Activated CD8-positive, alpha-beta memory T cell treated with anti-CD3 and anti-CD28 coated beads, Interleukin-2, amount 10 ng/mL, durations not matched to agents 7 days and 5 days (primary cell): ENCODE measurements around the gene SLC7A11. TPM values are rescaled to one million over a fixed set of nuclear protein-coding genes. Genes with fewer than 3 reads are reported as not detected.
"Not testable (repeated sequence)": the region's sequence is repeated elsewhere in the genome, so short reads cannot be mapped to it uniquely, and the experiment has no call there.

Experiments
- ATAC-seq: fragments of 150-1000 bp; cut with Tn5 transposase; one replicate; pipeline ENCODE4 v1.10.0; 2021; ENCODE audit warnings: moderate library complexity
- CTCF ChIA-PET: fragments of 350-600 bp; sonication (Branson Sonifier 250); formaldehyde crosslinking; loops from one replicate; lab custom pipeline; 2021; ENCODE audit warnings: antibody characterized with exemption; lab: Charles Lee
- DNase-seq: peaks from one replicate; pipeline ENCODE4 v3.0.0-alpha.2; 2020
- H3K27ac Mint-ChIP-seq: one replicate; pipeline ENCODE4 v1.8.0; 2021; ENCODE audit warnings: mild to moderate bottlenecking, mixed read lengths
- H3K27me3 Mint-ChIP-seq: one replicate; pipeline ENCODE4 v1.8.0; 2021; ENCODE audit warnings: mixed read lengths
- H3K36me3 Mint-ChIP-seq: one replicate; pipeline ENCODE4 v1.8.0; 2021; ENCODE audit warnings: mild to moderate bottlenecking, mixed read lengths
- H3K4me1 Mint-ChIP-seq: one replicate; pipeline ENCODE4 v1.8.0; 2021; ENCODE audit warnings: mixed read lengths
- H3K4me3 Mint-ChIP-seq: one replicate; pipeline ENCODE4 v1.8.0; 2021; ENCODE audit warnings: mild to moderate bottlenecking, moderate library complexity, mixed read lengths
- H3K9me3 Mint-ChIP-seq: one replicate; pipeline ENCODE4 v1.8.0; 2022; ENCODE audit warnings: low read depth, mixed read lengths
- total RNA-seq, 2 experiments: library from RNA; stranded (reverse); gene quantifications; one replicate each; pipeline ENCODE4 v1.2.3, GENCODE V29; 2021

SLC7A11 gene
- total RNA-seq, 2 experiments from 2014 or later = 5.2 to 6.7 TPM

GRCh38 chr4:138217567-138217966 is 24.6 kb downstream of the SLC7A11 start:
- no peaks in the 10 kb centered on the region for H3K9me3 Mint-ChIP-seq
- no peak for DNase-seq

GRCh38 chr4:138216272-138216867 is 25.8 kb downstream of the SLC7A11 start:
- no peaks in the 10 kb centered on the region for H3K27me3 Mint-ChIP-seq
- H3K4me1 Mint-ChIP-seq = no peaks in the 10 kb centered on the region
- no peak for DNase-seq
- H3K9me3 Mint-ChIP-seq = no peaks in the 10 kb centered on the region
- no peak overlapping the region for H3K4me3 Mint-ChIP-seq
- CTCF ChIA-PET = no interaction called here
- ATAC-seq = no peak
- peaks cover 22% of the 10 kb centered on the region for H3K36me3 Mint-ChIP-seq
- no peak overlapping the region for H3K27ac Mint-ChIP-seq

More at GRCh38 chr4:138217567-138217966, 24.6 kb downstream of the SLC7A11 start:
- Mint-ChIP-seq H3K27ac (no peak overlapping the region), H3K4me1 (no peaks in the 10 kb centered on the region), H3K27me3 (no peaks in the 10 kb centered on the region), H3K4me3 (no peak overlapping the region), H3K36me3 (peaks cover 25% of the 10 kb centered on the region)
- no peak for ATAC-seq
- CTCF ChIA-PET = no interaction called here

GRCh38 chr4:138210576-138210975 is 31.6 kb downstream of the SLC7A11 start:
- not testable (repeated sequence) for H3K4me3 Mint-ChIP-seq, H3K27ac Mint-ChIP-seq, H3K4me1 Mint-ChIP-seq, H3K27me3 Mint-ChIP-seq, H3K9me3 Mint-ChIP-seq, DNase-seq, ATAC-seq
- H3K36me3 Mint-ChIP-seq = peaks cover 18% of the 10 kb centered on the region
- CTCF ChIA-PET = interaction anchor here (1.1 kb wide), 1 partner anchor 26 kb away, joined by 3 read pairs; no protein-coding TSS in a partner anchor

GRCh38 chr4:138209094-138209493 is 33.1 kb downstream of the SLC7A11 start:
- Mint-ChIP-seq H3K27ac (no peak overlapping the region), H3K36me3 (peaks cover 18% of the 10 kb centered on the region)
- CTCF ChIA-PET = interaction anchor here (1.0 kb wide), 1 partner anchor 33 kb away, joined by 3 read pairs; the partner anchor contains the start of gene SLC7A11

GRCh38 chr4:138205531-138206233 is 36.5 kb downstream of the SLC7A11 start:
- Mint-ChIP-seq H3K36me3 (peaks cover 10% of the 10 kb centered on the region), H3K27ac (no peak overlapping the region), H3K27me3 (no peaks in the 10 kb centered on the region), H3K4me3 (no peak overlapping the region), H3K9me3 (no peaks in the 10 kb centered on the region), H3K4me1 (no peaks in the 10 kb centered on the region)
- no peak for DNase-seq
- CTCF ChIA-PET = no interaction called here
- ATAC-seq = no peak

More at GRCh38 chr4:138209094-138209493, 33.1 kb downstream of the SLC7A11 start:
- H3K4me3 Mint-ChIP-seq = no peak overlapping the region
- H3K4me1 Mint-ChIP-seq = no peaks in the 10 kb centered on the region
- ATAC-seq (no peak), DNase-seq (no peak)
- no peaks in the 10 kb centered on the region for H3K27me3 Mint-ChIP-seq
- no peaks in the 10 kb centered on the region for H3K9me3 Mint-ChIP-seq

- Mint-ChIP-seq H3K27me3 (no peaks in the 10 kb centered on the region), H3K27ac (no peak overlapping the region), H3K9me3 (no peaks in the 10 kb centered on the region), H3K36me3 (peaks cover 7% of the 10 kb centered on the region), H3K4me3 (no peak overlapping the region), H3K4me1 (no peaks in the 10 kb centered on the region)
- CTCF ChIA-PET = interaction anchor here (0.7 kb wide), 1 partner anchor 473 kb away, joined by 3 read pairs; no protein-coding TSS in a partner anchor
- DNase-seq (no peak), ATAC-seq (no peak)
Measured at GRCh38 chr4:138204507-138204906, 37.6 kb downstream of the SLC7A11 start.

- H3K27ac Mint-ChIP-seq = no peak overlapping the region
- ATAC-seq = no peak
- H3K27me3 Mint-ChIP-seq = no peaks in the 10 kb centered on the region
- peaks cover 2% of the 10 kb centered on the region for H3K36me3 Mint-ChIP-seq
- no peak for DNase-seq
- H3K9me3 Mint-ChIP-seq = no peaks in the 10 kb centered on the region
- H3K4me3 Mint-ChIP-seq = no peak overlapping the region
- CTCF ChIA-PET = no interaction called here
- no peaks in the 10 kb centered on the region for H3K4me1 Mint-ChIP-seq
Measured at GRCh38 chr4:138202686-138203085, 39.5 kb downstream of the SLC7A11 start.

GRCh38 chr4:138200236-138200590 is 41.9 kb downstream of the SLC7A11 start:
- peaks cover 2% of the 10 kb centered on the region for H3K36me3 Mint-ChIP-seq
- H3K9me3 Mint-ChIP-seq = no peaks in the 10 kb centered on the region
- H3K4me3 Mint-ChIP-seq = no peak overlapping the region
- no peak for ATAC-seq
- no peak for DNase-seq
- CTCF ChIA-PET = no interaction called here
- H3K27ac Mint-ChIP-seq = no peak overlapping the region
- H3K27me3 Mint-ChIP-seq = no peaks in the 10 kb centered on the region
- H3K4me1 Mint-ChIP-seq = no peaks in the 10 kb centered on the region

GRCh38 chr4:138199568-138200235 is 42.4 kb downstream of the SLC7A11 start:
- Mint-ChIP-seq H3K9me3 (no peaks in the 10 kb centered on the region), H3K27me3 (no peaks in the 10 kb centered on the region), H3K36me3 (peaks cover 2% of the 10 kb centered on the region), H3K4me3 (no peak overlapping the region), H3K4me1 (no peaks in the 10 kb centered on the region), H3K27ac (no peak overlapping the region)
- no peak for ATAC-seq
- CTCF ChIA-PET = no interaction called here
- no peak for DNase-seq

GRCh38 chr4:138196153-138196552 is 46.0 kb downstream of the SLC7A11 start:
- CTCF ChIA-PET = no interaction called here
- DNase-seq (no peak), ATAC-seq (no peak)
- no peaks in the 10 kb centered on the region for H3K36me3 Mint-ChIP-seq
- H3K4me3 Mint-ChIP-seq = no peak overlapping the region
- H3K27me3 Mint-ChIP-seq = no peaks in the 10 kb centered on the region
- no peaks in the 10 kb centered on the region for H3K9me3 Mint-ChIP-seq
- no peak overlapping the region for H3K27ac Mint-ChIP-seq
- peaks cover 1% of the 10 kb centered on the region for H3K4me1 Mint-ChIP-seq

GRCh38 chr4:138193963-138194362 is 48.2 kb downstream of the SLC7A11 start:
- no peak for ATAC-seq
- CTCF ChIA-PET = no interaction called here

GRCh38 chr4:138192113-138192512 is 50.0 kb downstream of the SLC7A11 start:
- no peak overlapping the region for H3K4me3 Mint-ChIP-seq
- ATAC-seq (peak; percentile 42), DNase-seq (no peak)
- H3K36me3 Mint-ChIP-seq = no peaks in the 10 kb centered on the region
- peaks cover 1% of the 10 kb centered on the region for H3K4me1 Mint-ChIP-seq
- H3K27me3 Mint-ChIP-seq = no peaks in the 10 kb centered on the region
- CTCF ChIA-PET = no interaction called here
- no peak overlapping the region for H3K27ac Mint-ChIP-seq
- no peaks in the 10 kb centered on the region for H3K9me3 Mint-ChIP-seq

More at GRCh38 chr4:138193963-138194362, 48.2 kb downstream of the SLC7A11 start:
- H3K27me3 Mint-ChIP-seq = no peaks in the 10 kb centered on the region
- no peak for DNase-seq
- no peaks in the 10 kb centered on the region for H3K36me3 Mint-ChIP-seq
- H3K4me3 Mint-ChIP-seq = no peak overlapping the region
- no peaks in the 10 kb centered on the region for H3K9me3 Mint-ChIP-seq
- peaks cover 1% of the 10 kb centered on the region for H3K4me1 Mint-ChIP-seq
- H3K27ac Mint-ChIP-seq = no peak overlapping the region

GRCh38 chr4:138190452-138190858 is 51.7 kb downstream of the SLC7A11 start:
- H3K27me3 Mint-ChIP-seq = no peaks in the 10 kb centered on the region
- no peaks in the 10 kb centered on the region for H3K9me3 Mint-ChIP-seq
- DNase-seq (no peak), ATAC-seq (no peak)
- peaks cover 1% of the 10 kb centered on the region for H3K4me1 Mint-ChIP-seq
- CTCF ChIA-PET = no interaction called here
- H3K27ac Mint-ChIP-seq = no peak overlapping the region
- no peaks in the 10 kb centered on the region for H3K36me3 Mint-ChIP-seq
- H3K4me3 Mint-ChIP-seq = no peak overlapping the region
